ENCODE data around the gene SP8.

DNA sequence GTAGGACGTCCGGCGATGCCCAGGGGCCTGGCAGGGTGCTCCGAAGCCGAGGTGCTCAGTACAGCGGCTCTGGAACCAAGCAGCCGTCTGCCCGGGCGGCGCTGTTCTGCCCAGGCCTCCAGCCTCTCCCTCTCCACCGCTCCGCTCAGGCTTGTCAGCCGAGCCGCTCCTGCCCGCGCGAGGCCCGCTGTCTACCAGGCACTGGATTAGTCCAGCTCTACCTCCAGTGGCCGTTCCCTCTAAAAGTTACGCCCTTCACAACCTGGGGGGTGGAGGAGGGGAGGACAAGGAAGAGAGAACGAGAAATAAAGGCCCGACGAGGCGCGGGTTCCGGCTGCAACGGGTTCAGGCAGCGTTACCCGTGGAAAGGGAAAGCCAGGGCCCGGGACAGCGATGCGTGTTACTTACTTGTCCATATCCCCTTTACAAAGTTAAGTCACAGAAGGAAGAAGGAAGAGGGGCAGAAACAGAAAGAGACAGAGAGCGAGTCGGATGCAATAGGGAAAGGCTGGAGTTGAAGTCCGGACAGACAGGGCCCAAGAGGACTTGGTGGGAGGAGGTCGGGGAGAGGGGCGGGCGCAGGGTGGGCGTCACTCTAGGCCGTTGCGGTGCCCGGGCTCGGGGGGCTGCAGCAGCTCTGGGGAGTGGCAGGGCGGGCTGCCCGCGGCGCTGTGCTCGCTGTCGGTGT lies 2.8 kb downstream of the SP8 start:
- TF ChIP-seq, protein P1, sequence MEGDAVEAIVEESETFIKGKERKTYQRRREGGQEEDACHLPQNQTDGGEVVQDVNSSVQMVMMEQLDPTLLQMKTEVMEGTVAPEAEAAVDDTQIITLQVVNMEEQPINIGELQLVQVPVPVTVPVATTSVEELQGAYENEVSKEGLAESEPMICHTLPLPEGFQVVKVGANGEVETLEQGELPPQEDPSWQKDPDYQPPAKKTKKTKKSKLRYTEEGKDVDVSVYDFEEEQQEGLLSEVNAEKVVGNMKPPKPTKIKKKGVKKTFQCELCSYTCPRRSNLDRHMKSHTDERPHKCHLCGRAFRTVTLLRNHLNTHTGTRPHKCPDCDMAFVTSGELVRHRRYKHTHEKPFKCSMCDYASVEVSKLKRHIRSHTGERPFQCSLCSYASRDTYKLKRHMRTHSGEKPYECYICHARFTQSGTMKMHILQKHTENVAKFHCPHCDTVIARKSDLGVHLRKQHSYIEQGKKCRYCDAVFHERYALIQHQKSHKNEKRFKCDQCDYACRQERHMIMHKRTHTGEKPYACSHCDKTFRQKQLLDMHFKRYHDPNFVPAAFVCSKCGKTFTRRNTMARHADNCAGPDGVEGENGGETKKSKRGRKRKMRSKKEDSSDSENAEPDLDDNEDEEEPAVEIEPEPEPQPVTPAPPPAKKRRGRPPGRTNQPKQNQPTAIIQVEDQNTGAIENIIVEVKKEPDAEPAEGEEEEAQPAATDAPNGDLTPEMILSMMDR (IDR thresholded peaks at IDR 0.05): no peak
- no peak for TF ChIP-seq POLR2AphosphoS5 (IDR thresholded peaks at IDR 0.05)

Data from transverse colon (tissue), 4 donors.